ENCODE data around the gene AHNAK2.

GRCh38 chr14:104927432-104927816 lies 50.8 kb downstream of the AHNAK2 start:
- TF ChIP-seq, protein P1, sequence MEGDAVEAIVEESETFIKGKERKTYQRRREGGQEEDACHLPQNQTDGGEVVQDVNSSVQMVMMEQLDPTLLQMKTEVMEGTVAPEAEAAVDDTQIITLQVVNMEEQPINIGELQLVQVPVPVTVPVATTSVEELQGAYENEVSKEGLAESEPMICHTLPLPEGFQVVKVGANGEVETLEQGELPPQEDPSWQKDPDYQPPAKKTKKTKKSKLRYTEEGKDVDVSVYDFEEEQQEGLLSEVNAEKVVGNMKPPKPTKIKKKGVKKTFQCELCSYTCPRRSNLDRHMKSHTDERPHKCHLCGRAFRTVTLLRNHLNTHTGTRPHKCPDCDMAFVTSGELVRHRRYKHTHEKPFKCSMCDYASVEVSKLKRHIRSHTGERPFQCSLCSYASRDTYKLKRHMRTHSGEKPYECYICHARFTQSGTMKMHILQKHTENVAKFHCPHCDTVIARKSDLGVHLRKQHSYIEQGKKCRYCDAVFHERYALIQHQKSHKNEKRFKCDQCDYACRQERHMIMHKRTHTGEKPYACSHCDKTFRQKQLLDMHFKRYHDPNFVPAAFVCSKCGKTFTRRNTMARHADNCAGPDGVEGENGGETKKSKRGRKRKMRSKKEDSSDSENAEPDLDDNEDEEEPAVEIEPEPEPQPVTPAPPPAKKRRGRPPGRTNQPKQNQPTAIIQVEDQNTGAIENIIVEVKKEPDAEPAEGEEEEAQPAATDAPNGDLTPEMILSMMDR (tag by site-specific recombination; IDR thresholded peaks at IDR 0.05) = no peak
- no peak for TF ChIP-seq MZF1 (tag by site-specific recombination; IDR thresholded peaks at IDR 0.05; ENCODE audit: borderline replicate concordance)
- no peak for TF ChIP-seq ZNF138 (tag by site-specific recombination; IDR thresholded peaks at IDR 0.05; ENCODE audit: borderline replicate concordance)
- no peak for TF ChIP-seq ZNF184 (tag by site-specific recombination; IDR thresholded peaks at IDR 0.05)
- TF ChIP-seq ZNF433 (tag by site-specific recombination; IDR thresholded peaks at IDR 0.05; ENCODE audit: low read depth) = no peak
- TF ChIP-seq, protein P2, sequence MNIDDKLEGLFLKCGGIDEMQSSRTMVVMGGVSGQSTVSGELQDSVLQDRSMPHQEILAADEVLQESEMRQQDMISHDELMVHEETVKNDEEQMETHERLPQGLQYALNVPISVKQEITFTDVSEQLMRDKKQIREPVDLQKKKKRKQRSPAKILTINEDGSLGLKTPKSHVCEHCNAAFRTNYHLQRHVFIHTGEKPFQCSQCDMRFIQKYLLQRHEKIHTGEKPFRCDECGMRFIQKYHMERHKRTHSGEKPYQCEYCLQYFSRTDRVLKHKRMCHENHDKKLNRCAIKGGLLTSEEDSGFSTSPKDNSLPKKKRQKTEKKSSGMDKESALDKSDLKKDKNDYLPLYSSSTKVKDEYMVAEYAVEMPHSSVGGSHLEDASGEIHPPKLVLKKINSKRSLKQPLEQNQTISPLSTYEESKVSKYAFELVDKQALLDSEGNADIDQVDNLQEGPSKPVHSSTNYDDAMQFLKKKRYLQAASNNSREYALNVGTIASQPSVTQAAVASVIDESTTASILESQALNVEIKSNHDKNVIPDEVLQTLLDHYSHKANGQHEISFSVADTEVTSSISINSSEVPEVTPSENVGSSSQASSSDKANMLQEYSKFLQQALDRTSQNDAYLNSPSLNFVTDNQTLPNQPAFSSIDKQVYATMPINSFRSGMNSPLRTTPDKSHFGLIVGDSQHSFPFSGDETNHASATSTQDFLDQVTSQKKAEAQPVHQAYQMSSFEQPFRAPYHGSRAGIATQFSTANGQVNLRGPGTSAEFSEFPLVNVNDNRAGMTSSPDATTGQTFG (tag by site-specific recombination; IDR thresholded peaks at IDR 0.05; ENCODE audit: borderline replicate concordance) = no peak
- TF ChIP-seq, protein P3, sequence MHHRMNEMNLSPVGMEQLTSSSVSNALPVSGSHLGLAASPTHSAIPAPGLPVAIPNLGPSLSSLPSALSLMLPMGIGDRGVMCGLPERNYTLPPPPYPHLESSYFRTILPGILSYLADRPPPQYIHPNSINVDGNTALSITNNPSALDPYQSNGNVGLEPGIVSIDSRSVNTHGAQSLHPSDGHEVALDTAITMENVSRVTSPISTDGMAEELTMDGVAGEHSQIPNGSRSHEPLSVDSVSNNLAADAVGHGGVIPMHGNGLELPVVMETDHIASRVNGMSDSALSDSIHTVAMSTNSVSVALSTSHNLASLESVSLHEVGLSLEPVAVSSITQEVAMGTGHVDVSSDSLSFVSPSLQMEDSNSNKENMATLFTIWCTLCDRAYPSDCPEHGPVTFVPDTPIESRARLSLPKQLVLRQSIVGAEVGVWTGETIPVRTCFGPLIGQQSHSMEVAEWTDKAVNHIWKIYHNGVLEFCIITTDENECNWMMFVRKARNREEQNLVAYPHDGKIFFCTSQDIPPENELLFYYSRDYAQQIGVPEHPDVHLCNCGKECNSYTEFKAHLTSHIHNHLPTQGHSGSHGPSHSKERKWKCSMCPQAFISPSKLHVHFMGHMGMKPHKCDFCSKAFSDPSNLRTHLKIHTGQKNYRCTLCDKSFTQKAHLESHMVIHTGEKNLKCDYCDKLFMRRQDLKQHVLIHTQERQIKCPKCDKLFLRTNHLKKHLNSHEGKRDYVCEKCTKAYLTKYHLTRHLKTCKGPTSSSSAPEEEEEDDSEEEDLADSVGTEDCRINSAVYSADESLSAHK (tag by site-specific recombination; IDR thresholded peaks at IDR 0.05) = no peak
- no peak for TF ChIP-seq ZNF76 (tag by site-specific recombination; IDR thresholded peaks at IDR 0.05; ENCODE audit: borderline replicate concordance, low read depth)

All from HEK293 (cell line).